ENCODE results near the gene WNT5A. TPM values are rescaled to one million over a fixed set of nuclear protein-coding genes. Genes with fewer than 3 reads are reported as not detected.

Gene WNT5A
- total RNA-seq, 1 experiment from 2014 or later, result 9.5 TPM

- H3K4me1 Mint-ChIP-seq (ENCODE audit: insufficient read depth, unreplicated experiment), result peaks cover 20% of the 10 kb centered on the region
- no TSS peak for BruUV-seq (replicated peaks)
- no peaks in the 10 kb centered on the region for H3K27me3 Mint-ChIP-seq (ENCODE audit: insufficient read depth, unreplicated experiment)
- POLR2A ChIA-PET, result no interaction called here
- TF ChIP-seq CTCF (IDR thresholded peaks at IDR 0.05; ENCODE audit: unreplicated experiment), result no peak
- no peak overlapping the region for H3K4me3 Mint-ChIP-seq (ENCODE audit: unreplicated experiment)
- H3K36me3 Mint-ChIP-seq (ENCODE audit: insufficient read depth, unreplicated experiment), result peaks cover 4% of the 10 kb centered on the region
- H3K27ac Mint-ChIP-seq (ENCODE audit: low read depth, unreplicated experiment), result no peak overlapping the region
- intact Hi-C loops (cut with micrococcal nuclease), result no loop called here
- H3K9me3 Mint-ChIP-seq (ENCODE audit: unreplicated experiment), result no peaks in the 10 kb centered on the region
- CTCF ChIA-PET, result interaction anchor here (1.0 kb wide), 1 partner anchor 277 kb away, joined by 4 read pairs; no protein-coding TSS in a partner anchor
- peak; percentile 15 for DNase-seq (ENCODE audit: unreplicated experiment)
Observed at GRCh38 chr3:55458181-55458790, 28.8 kb downstream of the WNT5A start.

GRCh38 chr3:55455915-55456314 is 31.2 kb downstream of the WNT5A start:
- no peaks in the 10 kb centered on the region for H3K27me3 Mint-ChIP-seq (ENCODE audit: insufficient read depth, unreplicated experiment)
- peaks cover 9% of the 10 kb centered on the region for H3K4me1 Mint-ChIP-seq (ENCODE audit: insufficient read depth, unreplicated experiment)
- no peak overlapping the region for H3K4me3 Mint-ChIP-seq (ENCODE audit: unreplicated experiment)
- no peak for DNase-seq (ENCODE audit: unreplicated experiment)
- intact Hi-C loops (cut with micrococcal nuclease), result no loop called here
- no peak overlapping the region for H3K27ac Mint-ChIP-seq (ENCODE audit: low read depth, unreplicated experiment)
- H3K9me3 Mint-ChIP-seq (ENCODE audit: unreplicated experiment), result no peaks in the 10 kb centered on the region
- no peak for TF ChIP-seq CTCF (IDR thresholded peaks at IDR 0.05; ENCODE audit: unreplicated experiment)
- peaks cover 4% of the 10 kb centered on the region for H3K36me3 Mint-ChIP-seq (ENCODE audit: insufficient read depth, unreplicated experiment)
- POLR2A ChIA-PET, result interaction anchor here (1.7 kb wide), 1 partner anchor 8 kb away, joined by 5 read pairs; no protein-coding TSS in a partner anchor
- CTCF ChIA-PET, result interaction anchor here (0.6 to 1.7 kb wide), 3 partner anchors 10 to 29 kb away, joined by 3 to 5 read pairs (median 3); no protein-coding TSS in a partner anchor
- no TSS peak for BruUV-seq (replicated peaks)

GRCh38 chr3:55454611-55455010 is 32.5 kb downstream of the WNT5A start:
- Mint-ChIP-seq H3K4me1 (ENCODE audit: insufficient read depth, unreplicated experiment) (peaks cover 9% of the 10 kb centered on the region), H3K27ac (ENCODE audit: low read depth, unreplicated experiment) (no peak overlapping the region), H3K36me3 (ENCODE audit: insufficient read depth, unreplicated experiment) (no peaks in the 10 kb centered on the region), H3K27me3 (ENCODE audit: insufficient read depth, unreplicated experiment) (no peaks in the 10 kb centered on the region), H3K4me3 (ENCODE audit: unreplicated experiment) (no peak overlapping the region), H3K9me3 (ENCODE audit: unreplicated experiment) (no peaks in the 10 kb centered on the region)
- no peak for TF ChIP-seq CTCF (IDR thresholded peaks at IDR 0.05; ENCODE audit: unreplicated experiment)
- no peak for DNase-seq (ENCODE audit: unreplicated experiment)
- ChIA-PET CTCF (interaction anchor here (0.7 to 2.2 kb wide), 4 partner anchors 8 to 291 kb away, joined by 3 to 5 read pairs (median 4); no protein-coding TSS in a partner anchor), POLR2A (interaction anchor here (1.7 kb wide), 1 partner anchor 9 kb away, joined by 5 read pairs; no protein-coding TSS in a partner anchor)
- intact Hi-C loops (cut with micrococcal nuclease), result no loop called here
- no TSS peak for BruUV-seq (replicated peaks)

- POLR2A ChIA-PET, result no interaction called here
- DNase-seq (ENCODE audit: unreplicated experiment), result no peak
- no peaks in the 10 kb centered on the region for H3K9me3 Mint-ChIP-seq (ENCODE audit: unreplicated experiment)
- TF ChIP-seq CTCF (IDR thresholded peaks at IDR 0.05; ENCODE audit: unreplicated experiment), result no peak
- H3K36me3 Mint-ChIP-seq (ENCODE audit: insufficient read depth, unreplicated experiment), result no peaks in the 10 kb centered on the region
- no peaks in the 10 kb centered on the region for H3K27me3 Mint-ChIP-seq (ENCODE audit: insufficient read depth, unreplicated experiment)
- CTCF ChIA-PET, result interaction anchor here (0.7 to 2.2 kb wide), 4 partner anchors 8 to 291 kb away, joined by 3 to 5 read pairs (median 4); no protein-coding TSS in a partner anchor
- intact Hi-C loops (cut with micrococcal nuclease), result no loop called here
- peaks cover 9% of the 10 kb centered on the region for H3K4me1 Mint-ChIP-seq (ENCODE audit: insufficient read depth, unreplicated experiment)
- no peak overlapping the region for H3K4me3 Mint-ChIP-seq (ENCODE audit: unreplicated experiment)
- BruUV-seq (replicated peaks), result no TSS peak
- no peak overlapping the region for H3K27ac Mint-ChIP-seq (ENCODE audit: low read depth, unreplicated experiment)
Observed at GRCh38 chr3:55453886-55454496, 33.1 kb downstream of the WNT5A start.
